Measurements from ENCODE around the gene KIF20B. TPM values are rescaled to one million over a fixed set of nuclear protein-coding genes. Genes with fewer than 3 reads are reported as not detected.

KIF20B gene
- total RNA-seq, 2 experiments from 2014 or later = 17.1 to 18.4 TPM

DNA sequence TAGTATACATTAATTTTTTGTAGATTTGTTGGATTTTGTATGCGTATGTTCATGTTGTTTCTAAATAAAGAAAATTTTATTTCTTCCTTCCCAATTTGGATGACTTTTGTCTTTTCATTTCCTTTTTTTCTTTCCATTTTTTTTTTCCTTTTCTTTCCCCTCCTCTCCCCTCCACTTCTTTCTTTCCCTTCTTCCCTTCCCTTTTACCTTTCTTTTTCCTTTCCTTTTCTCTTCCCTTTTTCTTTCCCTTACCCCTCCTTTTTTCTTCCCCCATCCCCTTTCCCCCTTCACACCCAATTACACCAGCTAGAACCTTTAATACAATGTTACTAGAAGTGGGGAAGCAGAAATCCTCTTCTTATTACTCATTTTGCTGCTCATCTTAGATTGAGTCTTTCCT, 6.0 kb downstream of the KIF20B start:
- ChIA-PET CTCF (no interaction called here), POLR2A (no interaction called here)
- Histone ChIP-seq H3K27me3 (ENCODE audit: control insufficient read depth in 1 of 2, insufficient read depth in 2 of 2, low read length in 2 of 2) (no peaks in the 10 kb centered on the region), H3K4me3 (ENCODE audit: low read length) (no peak overlapping the region), H3K36me3 (ENCODE audit: insufficient read depth, low read length) (no peaks in the 10 kb centered on the region), H3K9me3 (ENCODE audit: control insufficient read depth in 1 of 2, insufficient read depth in 1 of 2, low read length in 2 of 2) (no peaks in the 10 kb centered on the region), H3K27ac (ENCODE audit: low read depth in 1 of 2, low read length in 2 of 2) (no peak overlapping the region), H3K4me1 (ENCODE audit: insufficient read depth, low read length) (peaks cover under 1% of the 10 kb centered on the region)
- H3K9me3 Mint-ChIP-seq = no peaks in the 10 kb centered on the region
- no peak for DNase-seq
- H3K4me1 Mint-ChIP-seq (ENCODE audit: low read depth) = peaks cover 26% of the 10 kb centered on the region
- intact Hi-C loops (cut with DNase I, micrococcal nuclease) = loop anchor here (10.0 kb wide), 5 partner anchors 453 to 1893 kb away; partner anchors contain the start of genes ATAD1 (in 1 of the 2), LIPA (in 1 of the 2), PCGF5 (in 1 of the 2) and RPP30 (in 1 of the 2)
- no peaks in the 10 kb centered on the region for H3K27me3 Mint-ChIP-seq
- TF ChIP-seq, protein P1, sequence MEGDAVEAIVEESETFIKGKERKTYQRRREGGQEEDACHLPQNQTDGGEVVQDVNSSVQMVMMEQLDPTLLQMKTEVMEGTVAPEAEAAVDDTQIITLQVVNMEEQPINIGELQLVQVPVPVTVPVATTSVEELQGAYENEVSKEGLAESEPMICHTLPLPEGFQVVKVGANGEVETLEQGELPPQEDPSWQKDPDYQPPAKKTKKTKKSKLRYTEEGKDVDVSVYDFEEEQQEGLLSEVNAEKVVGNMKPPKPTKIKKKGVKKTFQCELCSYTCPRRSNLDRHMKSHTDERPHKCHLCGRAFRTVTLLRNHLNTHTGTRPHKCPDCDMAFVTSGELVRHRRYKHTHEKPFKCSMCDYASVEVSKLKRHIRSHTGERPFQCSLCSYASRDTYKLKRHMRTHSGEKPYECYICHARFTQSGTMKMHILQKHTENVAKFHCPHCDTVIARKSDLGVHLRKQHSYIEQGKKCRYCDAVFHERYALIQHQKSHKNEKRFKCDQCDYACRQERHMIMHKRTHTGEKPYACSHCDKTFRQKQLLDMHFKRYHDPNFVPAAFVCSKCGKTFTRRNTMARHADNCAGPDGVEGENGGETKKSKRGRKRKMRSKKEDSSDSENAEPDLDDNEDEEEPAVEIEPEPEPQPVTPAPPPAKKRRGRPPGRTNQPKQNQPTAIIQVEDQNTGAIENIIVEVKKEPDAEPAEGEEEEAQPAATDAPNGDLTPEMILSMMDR (IDR thresholded peaks at IDR 0.05) = no peak
- no peak for ATAC-seq (ENCODE audit: poor library complexity)
- no peak overlapping the region for H3K27ac Mint-ChIP-seq
- no peak overlapping the region for H3K4me3 Mint-ChIP-seq
- peaks cover 9% of the 10 kb centered on the region for H3K36me3 Mint-ChIP-seq (ENCODE audit: low read depth)

DNA sequence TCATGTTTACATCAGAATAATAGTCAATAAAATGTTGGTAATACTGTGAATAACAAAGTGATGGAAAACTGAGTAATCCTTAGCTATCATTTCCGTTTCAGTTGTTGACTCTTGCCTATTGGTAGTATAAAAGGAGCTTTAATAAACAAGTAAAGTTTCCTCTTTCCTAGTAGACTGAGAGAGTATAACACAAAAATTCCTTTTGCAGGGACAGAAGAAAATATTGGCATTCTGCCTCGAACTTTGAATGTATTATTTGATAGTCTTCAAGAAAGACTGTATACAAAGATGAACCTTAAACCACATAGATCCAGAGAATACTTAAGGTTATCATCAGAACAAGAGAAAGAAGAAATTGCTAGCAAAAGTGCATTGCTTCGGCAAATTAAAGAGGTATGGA, 9.4 kb downstream of the KIF20B start:
- H3K27me3 ChIP-seq (ENCODE audit: control insufficient read depth in 1 of 2, insufficient read depth in 2 of 2, low read length in 2 of 2) = no peaks in the 10 kb centered on the region
- no peak overlapping the region for H3K4me3 ChIP-seq (ENCODE audit: low read length)
- CTCF ChIA-PET = interaction anchor here (0.8 kb wide), 1 partner anchor 12 kb away, joined by 3 read pairs; no protein-coding TSS in a partner anchor
- no peaks in the 10 kb centered on the region for H3K36me3 ChIP-seq (ENCODE audit: insufficient read depth, low read length)
- H3K4me3 Mint-ChIP-seq = no peak overlapping the region
- DNase-seq (no peak), ATAC-seq (ENCODE audit: poor library complexity) (no peak)
- TF ChIP-seq, protein P1 (IDR thresholded peaks at IDR 0.05) = no peak
- intact Hi-C loops (cut with DNase I, micrococcal nuclease) = no loop called here
- H3K4me1 ChIP-seq (ENCODE audit: insufficient read depth, low read length) = no peaks in the 10 kb centered on the region
- no peaks in the 10 kb centered on the region for H3K9me3 Mint-ChIP-seq
- POLR2A ChIA-PET = interaction anchor here (1.4 kb wide), 1 partner anchor 10 kb away, joined by 4 read pairs; the partner anchor contains the start of gene KIF20B
- H3K27me3 Mint-ChIP-seq = no peaks in the 10 kb centered on the region
- no peak overlapping the region for H3K27ac Mint-ChIP-seq
- peaks cover 23% of the 10 kb centered on the region for H3K36me3 Mint-ChIP-seq (ENCODE audit: low read depth)
- H3K27ac ChIP-seq (ENCODE audit: low read depth in 1 of 2, low read length in 2 of 2) = no peak overlapping the region
- peaks cover 10% of the 10 kb centered on the region for H3K4me1 Mint-ChIP-seq (ENCODE audit: low read depth)
- no peaks in the 10 kb centered on the region for H3K9me3 ChIP-seq (ENCODE audit: control insufficient read depth in 1 of 2, insufficient read depth in 1 of 2, low read length in 2 of 2)

DNA sequence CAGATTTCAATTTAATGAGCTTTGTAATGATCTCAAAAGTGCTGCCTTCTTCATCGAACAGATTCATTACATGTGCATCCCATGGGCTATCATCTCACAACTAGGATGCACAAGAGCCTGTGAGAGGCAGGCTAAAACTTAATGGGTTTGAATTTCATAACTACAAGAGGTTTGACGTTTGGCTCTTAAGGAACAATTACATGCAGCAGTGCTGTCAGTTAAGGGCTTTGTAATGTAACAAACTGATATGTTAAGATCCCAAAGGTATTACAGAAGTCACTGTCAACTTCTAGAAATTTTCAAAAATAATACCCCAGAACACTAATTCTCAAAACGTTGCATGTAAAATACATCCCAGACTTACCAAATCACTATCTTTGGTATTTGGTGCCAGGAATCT, 33.2 kb downstream of the KIF20B start:
- H3K36me3 ChIP-seq (ENCODE audit: insufficient read depth, low read length) = no peaks in the 10 kb centered on the region
- DNase-seq = no peak
- Mint-ChIP-seq H3K9me3 (no peaks in the 10 kb centered on the region), H3K4me3 (no peak overlapping the region), H3K27ac (no peak overlapping the region), H3K36me3 (ENCODE audit: low read depth) (peaks cover 45% of the 10 kb centered on the region), H3K27me3 (no peaks in the 10 kb centered on the region), H3K4me1 (ENCODE audit: low read depth) (no peaks in the 10 kb centered on the region)
- H3K4me1 ChIP-seq (ENCODE audit: insufficient read depth, low read length) = no peaks in the 10 kb centered on the region
- no peaks in the 10 kb centered on the region for H3K27me3 ChIP-seq (ENCODE audit: control insufficient read depth in 1 of 2, insufficient read depth in 2 of 2, low read length in 2 of 2)
- H3K9me3 ChIP-seq (ENCODE audit: control insufficient read depth in 1 of 2, insufficient read depth in 1 of 2, low read length in 2 of 2) = no peaks in the 10 kb centered on the region
- ATAC-seq (ENCODE audit: poor library complexity) = no peak
- no peak overlapping the region for H3K27ac ChIP-seq (ENCODE audit: low read depth in 1 of 2, low read length in 2 of 2)
- intact Hi-C loops (cut with DNase I, micrococcal nuclease) = no loop called here
- ChIA-PET CTCF (interaction anchor here (1.1 kb wide), 1 partner anchor 11 kb away, joined by 5 read pairs; no protein-coding TSS in a partner anchor), POLR2A (no interaction called here)
- TF ChIP-seq, protein P1 (IDR thresholded peaks at IDR 0.05) = no peak
- H3K4me3 ChIP-seq (ENCODE audit: low read length) = no peak overlapping the region

All from CD4-positive, alpha-beta T cell (primary cell).